ENCODE measurements around the gene NANOS3. TPM values are rescaled to one million over a fixed set of nuclear protein-coding genes. Genes with fewer than 3 reads are reported as not detected.

Gene NANOS3
- total and polyA plus RNA-seq, 9 of the 15 experiments (the other 6 are each of a cell fraction or from before 2014, with no cell fraction given): not detected

DNA sequence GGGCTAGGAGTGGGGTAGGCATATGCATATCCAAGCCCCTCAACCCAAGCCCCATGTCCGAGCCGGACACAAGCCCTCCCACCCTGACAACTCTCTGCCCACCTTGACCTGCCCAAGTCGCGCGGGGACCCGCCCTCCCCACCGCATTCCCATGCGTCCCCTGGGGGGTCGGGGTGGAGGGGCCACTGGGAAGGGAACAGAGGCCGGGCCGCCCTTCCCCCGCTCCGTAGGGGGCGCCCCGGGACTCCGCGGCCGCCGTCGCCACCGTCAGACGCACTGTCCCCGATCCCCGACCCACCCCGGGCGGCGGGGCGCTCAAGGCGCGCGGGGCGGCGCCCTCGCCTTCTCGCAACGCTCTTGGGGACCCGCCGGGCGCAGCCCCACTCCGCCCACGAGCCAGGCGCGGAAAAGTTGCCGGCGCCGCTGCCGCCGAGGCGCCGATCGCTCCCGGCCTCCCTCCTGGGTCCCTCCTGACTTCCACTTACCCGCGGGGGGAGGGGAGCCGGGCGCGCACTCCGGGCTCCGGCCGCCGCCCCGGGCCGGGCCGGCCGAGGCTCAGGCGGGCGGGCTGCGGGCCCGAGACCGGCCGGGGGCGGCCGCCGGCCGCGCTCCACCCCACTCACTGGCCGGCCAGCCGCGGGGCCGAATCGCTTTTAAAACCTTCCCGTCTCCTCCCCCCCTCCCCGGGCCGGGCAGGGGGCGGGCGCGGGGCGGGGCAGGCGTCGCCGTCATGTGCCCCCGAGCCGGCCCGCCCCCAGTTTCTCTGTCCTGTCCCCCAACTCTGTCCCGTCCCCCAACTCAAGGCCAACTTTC is 34.4 kb upstream of the NANOS3 start (continued):
- TF ChIP-seq KDM2B (CRISPR knock-in tag; IDR thresholded peaks at IDR 0.05) (no peak), MLLT1 (IDR thresholded peaks at IDR 0.05) (0 out of 4 replicates have a peak, but pooled peaks have one; percentile 16 to 29), TCF7 (IDR thresholded peaks at IDR 0.05; ENCODE audit: borderline replicate concordance) (no peak), GABPB2 (CRISPR knock-in tag; conservative IDR thresholded peaks at IDR 0.05) (no peak), GABPA (tag; conservative IDR thresholded peaks at IDR 0.05; ENCODE audit: low read depth) (no peak), HNRNPK (IDR thresholded peaks at IDR 0.05; ENCODE audit: low read depth, low read length, poor library complexity, severe bottlenecking) (no peak), TOE1 (IDR thresholded peaks at IDR 0.05; ENCODE audit: borderline replicate concordance) (no peak), TOE1 (CRISPR knock-in tag; IDR thresholded peaks at IDR 0.05; ENCODE audit: borderline replicate concordance, low read depth) (no peak), ZNF324 (CRISPR knock-in tag; IDR thresholded peaks at IDR 0.05) (no peak), PHB (CRISPR knock-in tag; IDR thresholded peaks at IDR 0.05) (0 out of 2 replicates have a peak, but pooled peaks have one; percentile 70), ZNF239 (CRISPR knock-in tag; IDR thresholded peaks at IDR 0.05) (no peak), CAMTA2 (CRISPR knock-in tag; conservative IDR thresholded peaks at IDR 0.05) (no peak), ZSCAN29 (IDR thresholded peaks at IDR 0.05) (no peak), NRF1 (conservative IDR thresholded peaks at IDR 0.05 in 1 of 2, IDR thresholded peaks at IDR 0.05 in 1 of 2) (no peak), FOSL1 (tag; conservative IDR thresholded peaks at IDR 0.05) (peak; percentile 48), NONO (IDR thresholded peaks at IDR 0.05; ENCODE audit: low read depth in 2 of 2, low read length in 1 of 2) (peak; percentile 77 to 98), JUNB (CRISPR knock-in tag; conservative IDR thresholded peaks at IDR 0.05) (no peak), ELK3 (CRISPR knock-in tag; IDR thresholded peaks at IDR 0.05) (no peak), RBM39 (optimal IDR thresholded peaks at IDR 0.05; ENCODE audit: low read depth, low read length) (no peak), HDAC2 (IDR thresholded peaks at IDR 0.05) (no peak), YY1 (IDR thresholded peaks at IDR 0.05; ENCODE audit: borderline replicate concordance in 1 of 3, control insufficient read depth in 1 of 3, extremely low read depth in 1 of 3, insufficient read depth in 3 of 3, insufficient read length in 1 of 3, insufficient replicate concordance in 2 of 3, low read depth in 1 of 3, low read length in 2 of 3) (peak in 1 of 3 experiments; percentile 34)
- TF ChIP-seq, protein P1, sequence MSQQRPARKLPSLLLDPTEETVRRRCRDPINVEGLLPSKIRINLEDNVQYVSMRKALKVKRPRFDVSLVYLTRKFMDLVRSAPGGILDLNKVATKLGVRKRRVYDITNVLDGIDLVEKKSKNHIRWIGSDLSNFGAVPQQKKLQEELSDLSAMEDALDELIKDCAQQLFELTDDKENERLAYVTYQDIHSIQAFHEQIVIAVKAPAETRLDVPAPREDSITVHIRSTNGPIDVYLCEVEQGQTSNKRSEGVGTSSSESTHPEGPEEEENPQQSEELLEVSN (IDR thresholded peaks at IDR 0.05; ENCODE audit: borderline replicate concordance in 1 of 2, extremely low read depth in 1 of 2, insufficient read depth in 1 of 2, insufficient read length in 1 of 2, low read depth in 1 of 2, low read length in 1 of 2, poor library complexity in 1 of 2, severe bottlenecking in 1 of 2): peak in 1 of 2 experiments; percentile 41
- TF ChIP-seq, protein P2, sequence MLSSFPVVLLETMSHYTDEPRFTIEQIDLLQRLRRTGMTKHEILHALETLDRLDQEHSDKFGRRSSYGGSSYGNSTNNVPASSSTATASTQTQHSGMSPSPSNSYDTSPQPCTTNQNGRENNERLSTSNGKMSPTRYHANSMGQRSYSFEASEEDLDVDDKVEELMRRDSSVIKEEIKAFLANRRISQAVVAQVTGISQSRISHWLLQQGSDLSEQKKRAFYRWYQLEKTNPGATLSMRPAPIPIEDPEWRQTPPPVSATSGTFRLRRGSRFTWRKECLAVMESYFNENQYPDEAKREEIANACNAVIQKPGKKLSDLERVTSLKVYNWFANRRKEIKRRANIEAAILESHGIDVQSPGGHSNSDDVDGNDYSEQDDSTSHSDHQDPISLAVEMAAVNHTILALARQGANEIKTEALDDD (IDR thresholded peaks at IDR 0.05): no peak
